WERI-Rb-1 (cell line): ENCODE measurements around the gene GARIN1A.

Experiments
- DNase-seq: peaks from one replicate; pipeline ENCODE4 v3.0.0-alpha.2; 2020
- H3K27ac ChIP-seq: fragments of 250-450 bp; sonication (Bioruptor Pico); 2 replicates; pipeline ENCODE4 v1.5.1; 2020; ENCODE audit warnings: mild to moderate bottlenecking, moderate library complexity
- H3K27me3 ChIP-seq: fragments of 250-450 bp; sonication (Bioruptor Pico); 2 replicates; pipeline ENCODE4 v1.5.1; 2021; ENCODE audit warnings: mild to moderate bottlenecking, low read depth, moderate library complexity; ENCODE audit not compliant: insufficient read depth, severe bottlenecking
- H3K36me3 ChIP-seq: fragments of 250-450 bp; sonication (Bioruptor Pico); 2 replicates; pipeline ENCODE4 v1.5.1; 2020; ENCODE audit warnings: mild to moderate bottlenecking, moderate library complexity
- H3K4me3 ChIP-seq: 2 replicates; pipeline ENCODE4 v1.5.1; 2011; ENCODE audit warnings: low read depth, mild to moderate bottlenecking, control low read depth, low read length
- H3K9me3 ChIP-seq: fragments of 250-450 bp; sonication (Bioruptor Pico); 2 replicates; pipeline ENCODE4 v1.5.1; 2021; ENCODE audit warnings: mild to moderate bottlenecking, moderate library complexity; ENCODE audit not compliant: severe bottlenecking
- CTCF ChIP-seq: IDR thresholded peaks from 2 replicates; pipeline ENCODE4 v1.5.1; 2011; ENCODE audit warnings: low read depth, mild to moderate bottlenecking, control low read depth, inconsistent platforms, low read length

GARIN1A gene

DNA sequence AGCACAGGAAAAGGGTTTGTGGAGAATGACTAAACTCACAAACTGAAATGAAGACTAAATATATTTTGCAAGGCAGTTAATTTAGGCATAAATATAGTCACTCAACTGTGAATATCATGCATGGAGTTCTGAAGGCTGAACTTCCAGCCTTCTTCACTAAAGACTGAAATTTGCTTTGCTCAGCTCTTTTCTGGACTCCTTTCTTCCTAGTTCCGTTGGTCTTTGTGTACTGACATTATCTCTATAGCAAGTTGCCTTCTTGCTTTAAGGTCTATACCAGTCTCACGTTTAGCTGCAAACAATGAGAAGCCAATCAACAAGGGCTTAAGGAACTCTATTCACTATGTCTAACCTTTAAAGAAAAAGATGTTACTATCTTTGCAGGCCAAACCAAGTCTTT, 22.6 kb downstream of the GARIN1A start:
- Histone ChIP-seq H3K27ac (no peak overlapping the region), H3K36me3 (no peaks in the 10 kb centered on the region), H3K4me3 (no peak overlapping the region), H3K27me3 (no peaks in the 10 kb centered on the region), H3K9me3 (no peaks in the 10 kb centered on the region)
- no peak for TF ChIP-seq CTCF
- no peak for DNase-seq

- H3K4me3 ChIP-seq = no peak overlapping the region
- no peak for DNase-seq
- H3K36me3 ChIP-seq = no peaks in the 10 kb centered on the region
- no peak overlapping the region for H3K27ac ChIP-seq
- no peak for TF ChIP-seq CTCF
- no peaks in the 10 kb centered on the region for H3K27me3 ChIP-seq
- H3K9me3 ChIP-seq = peaks cover 4% of the 10 kb centered on the region
These were observed 25.3 kb downstream of the GARIN1A start for GRCh38 chr7:128697302-128697905.

- Histone ChIP-seq H3K36me3 (no peaks in the 10 kb centered on the region), H3K9me3 (peaks cover 4% of the 10 kb centered on the region), H3K4me3 (no peak overlapping the region), H3K27me3 (no peaks in the 10 kb centered on the region), H3K27ac (no peak overlapping the region)
- DNase-seq = no peak
- no peak for TF ChIP-seq CTCF
These were observed 27.2 kb downstream of the GARIN1A start for GRCh38 chr7:128699196-128699712.

DNA sequence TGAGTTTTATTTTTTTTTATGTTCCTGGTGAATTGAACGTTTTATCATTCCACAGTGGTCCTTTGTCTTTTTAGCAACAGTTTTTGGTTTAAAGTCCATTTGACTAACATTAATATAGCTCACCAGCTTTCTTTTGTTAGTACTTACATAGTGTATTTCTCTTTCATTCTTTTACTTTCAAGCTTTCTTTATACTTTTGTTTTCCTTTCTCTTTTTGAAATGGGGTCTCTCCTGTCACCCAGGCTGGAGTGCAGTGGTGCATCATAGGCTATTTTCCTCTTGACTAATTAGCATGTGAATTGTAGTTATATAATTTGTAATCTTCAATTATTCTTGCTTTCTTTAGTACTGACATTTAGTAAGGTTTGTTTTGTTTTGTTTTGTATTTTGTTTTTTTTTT, 27.8 kb downstream of the GARIN1A start:
- TF ChIP-seq CTCF = no peak
- no peak overlapping the region for H3K27ac ChIP-seq
- H3K27me3 ChIP-seq = no peaks in the 10 kb centered on the region
- no peak for DNase-seq
- H3K4me3 ChIP-seq = no peak overlapping the region
- H3K36me3 ChIP-seq = no peaks in the 10 kb centered on the region
- H3K9me3 ChIP-seq = peaks cover 4% of the 10 kb centered on the region

DNA sequence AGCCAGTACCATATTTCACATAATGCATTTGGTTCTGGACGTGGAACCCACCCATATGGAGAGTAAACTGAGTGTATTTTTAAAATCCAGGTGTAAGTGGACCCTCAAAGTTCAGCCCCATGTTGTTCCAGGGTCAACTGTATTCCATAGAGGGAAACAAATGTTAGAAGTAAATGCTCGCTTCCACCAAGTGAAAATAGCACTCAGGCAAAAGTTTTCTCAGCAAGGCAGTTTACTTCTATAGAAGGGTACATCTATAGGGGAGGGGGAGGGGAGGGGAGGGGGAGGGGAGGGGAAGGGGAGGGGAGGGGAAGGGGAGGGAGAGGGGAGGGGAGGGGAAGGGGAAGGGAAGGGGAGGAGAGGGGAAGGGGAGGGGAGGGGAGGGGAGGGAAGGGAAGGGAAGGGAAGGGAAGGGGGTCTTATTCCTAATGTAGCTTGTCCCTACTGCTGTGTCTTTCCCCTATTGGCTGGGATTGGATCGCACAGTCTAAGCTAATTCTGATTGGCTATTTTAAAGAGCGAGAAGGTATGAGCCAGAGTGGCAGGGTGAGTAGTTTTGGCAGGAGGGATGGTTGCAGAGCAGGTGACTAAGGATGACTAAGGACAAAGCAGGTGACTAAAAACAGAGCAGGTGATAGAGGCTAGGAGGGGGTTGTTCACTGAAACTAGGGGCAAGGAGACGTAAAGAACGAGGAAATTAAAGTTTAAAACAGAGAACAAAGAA, 29.1 kb downstream of the GARIN1A start:
- Histone ChIP-seq H3K9me3 (peaks cover 4% of the 10 kb centered on the region), H3K36me3 (no peaks in the 10 kb centered on the region), H3K4me3 (no peak overlapping the region), H3K27ac (no peak overlapping the region), H3K27me3 (no peaks in the 10 kb centered on the region)
- TF ChIP-seq CTCF = no peak
- no peak for DNase-seq
